Lung (tissue), 12 donors: ENCODE results near the gene CAPN2. TPM values are rescaled to one million over a fixed set of nuclear protein-coding genes. Genes with fewer than 3 reads are reported as not detected.

ENCODE experiments used
- ATAC-seq: fragments of 200-7000 bp; cut with Tn5 transposase; one replicate; pipeline ENCODE4 v1.9.1; 2020; ENCODE audit warnings: moderate number of reproducible peaks; ENCODE audit not compliant: insufficient read depth, low FRiP score
- DNase-seq, 3 donors: peaks; one replicate each; pipeline ENCODE4 v3.0.0-alpha.2; 2013 to 2017
- H3K27ac ChIP-seq, 2 donors: one replicate each; pipeline ENCODE4 v1.5.1; 2013; ENCODE audit warnings: mild to moderate bottlenecking in 2 of 2, moderate library complexity in 2 of 2, control low read depth in 1 of 2, inconsistent platforms in 1 of 2, low read depth in 1 of 2, low read length in 1 of 2
- H3K27me3 ChIP-seq, 3 donors: one replicate each; pipeline ENCODE4 v1.5.1; 2013; ENCODE audit warnings: low read length in 2 of 3; ENCODE audit not compliant: control insufficient read depth in 3 of 3, insufficient read depth in 3 of 3
- H3K36me3 ChIP-seq, 4 donors: one replicate each; pipeline ENCODE4 v1.5.1; 2013; ENCODE audit warnings: low read length in 4 of 4, mild to moderate bottlenecking in 1 of 4, moderate library complexity in 1 of 4; ENCODE audit not compliant: control insufficient read depth in 4 of 4, insufficient read depth in 4 of 4
- H3K4me1 ChIP-seq, 5 donors: one replicate each; pipeline ENCODE4 v1.5.1; 2013; ENCODE audit warnings: low read length in 5 of 5, mild to moderate bottlenecking in 2 of 5, moderate library complexity in 1 of 5; ENCODE audit not compliant: control insufficient read depth in 5 of 5, insufficient read depth in 5 of 5
- H3K4me3 ChIP-seq: one replicate; pipeline ENCODE4 v1.5.1; 2013; ENCODE audit warnings: mild to moderate bottlenecking, control low read depth, moderate library complexity
- H3K9ac ChIP-seq, 2 donors: one replicate each; pipeline ENCODE4 v1.5.1; 2013; ENCODE audit warnings: low read length in 2 of 2, control low read depth in 1 of 2; ENCODE audit not compliant: insufficient read depth in 1 of 2
- H3K9me3 ChIP-seq, 4 donors: one replicate each; pipeline ENCODE4 v1.5.1; 2013; ENCODE audit warnings: low read length in 3 of 4, mild to moderate bottlenecking in 1 of 4, moderate library complexity in 1 of 4; ENCODE audit not compliant: control insufficient read depth in 4 of 4, insufficient read depth in 3 of 4
- CTCF ChIP-seq: IDR thresholded peaks from 2 replicates; pipeline ENCODE4 v1.5.1; 2012; ENCODE audit warnings: mild to moderate bottlenecking; ENCODE audit errors: control extremely low read depth, extremely low read depth
- WGBS, 2 donors: extraction: QIAGEN DNeasy Blood & Tissue Kit; methylation state at CpG; one replicate each; pipeline ENCODE4 v1.1.7; 2013; 5-methylcytosine and 5-hydroxymethylcytosine counted together
- polyA plus RNA-seq, 2 donors: library from polyadenylated mRNA; stranded (reverse); fragments of 200-250 nt; gene quantifications; one replicate each; pipeline ENCODE4 v1.2.1, GENCODE V29; 2013
- total RNA-seq, 2 donors: library from RNA; depleted of rRNA in 1 of 2; stranded (reverse); fragments of >200 nt in 1 of 2; gene quantifications; one replicate each; pipeline ENCODE4 v1.2.1, GENCODE V29; 2014 to 2021
- donor health status: control.
- donor health status: control.
- donor health status: Bipolar disorder and iron deficiency.
- donor health status: healthy.
- donor health status: DM: yes; HTN: yes; CAD: no.

Gene CAPN2
- total and polyA plus RNA-seq, 4 donors: 144 to 353 (median 168) TPM

- H3K4me1 ChIP-seq: peaks cover 9 to 49% (median 27%) of the 10 kb centered on the region in 5 donors
- H3K9me3 ChIP-seq: no peaks in the 10 kb centered on the region
- no peaks in the 10 kb centered on the region for H3K27me3 ChIP-seq
- H3K9ac ChIP-seq: no peak overlapping the region
- H3K36me3 ChIP-seq: peaks cover 0 to 1% (median 0%) of the 10 kb centered on the region in 4 donors
- 66 to 84% methylated on average over 3 of the region's 3 CpGs for WGBS, 2 donors
- peak in 2 of 3 donors; percentile 78 to 81 for DNase-seq
- TF ChIP-seq CTCF: no peak
- H3K27ac ChIP-seq: no peak overlapping the region
- no peak overlapping the region for H3K4me3 ChIP-seq
- no peak for ATAC-seq
Observed at GRCh38 chr1:223709598-223709997, 2.7 kb upstream of the CAPN2 start.

- DNase-seq: no peak
Observed at GRCh38 chr1:223710179-223711133, 1.9 kb upstream of the CAPN2 start.

GRCh38 chr1:223711173-223711572, 1.2 kb upstream of the CAPN2 start:
- TF ChIP-seq CTCF: no peak
- no peak overlapping the region for H3K27ac ChIP-seq
- ATAC-seq: no peak
- peaks cover 0 to 6% (median 0%) of the 10 kb centered on the region in 4 donors for H3K36me3 ChIP-seq
- H3K27me3 ChIP-seq: no peaks in the 10 kb centered on the region
- 91 to 93% methylated on average over 1 of the region's 1 CpG for WGBS, 2 donors
- peaks cover 13 to 47% (median 27%) of the 10 kb centered on the region in 5 donors for H3K4me1 ChIP-seq
- no peak overlapping the region for H3K4me3 ChIP-seq
- H3K9ac ChIP-seq: no peak overlapping the region
- DNase-seq: peak; percentile 51 to 73 (median 71)
- H3K9me3 ChIP-seq: no peaks in the 10 kb centered on the region

More at GRCh38 chr1:223710179-223711133, 1.9 kb upstream of the CAPN2 start:
- peaks cover 0 to 6% (median 0%) of the 10 kb centered on the region in 4 donors for H3K36me3 ChIP-seq
- H3K9me3 ChIP-seq: no peaks in the 10 kb centered on the region
- ATAC-seq: no peak
- H3K9ac ChIP-seq: no peak overlapping the region
- H3K4me3 ChIP-seq: no peak overlapping the region
- H3K27me3 ChIP-seq: no peaks in the 10 kb centered on the region
- H3K4me1 ChIP-seq: peaks cover 11 to 49% (median 30%) of the 10 kb centered on the region in 5 donors
- 85 to 92% methylated on average over 12 of the region's 12 CpGs for WGBS, 2 donors
- TF ChIP-seq CTCF: no peak
- H3K27ac ChIP-seq: no peak overlapping the region
